Measurements from ENCODE around the gene ARHGAP23. TPM values are rescaled to one million over a fixed set of nuclear protein-coding genes. Genes with fewer than 3 reads are reported as not detected.

ARHGAP23 gene
- total RNA-seq, 3 donors from 2014 or later, result 13.8 to 25.2 (median 21.1) TPM

DNA sequence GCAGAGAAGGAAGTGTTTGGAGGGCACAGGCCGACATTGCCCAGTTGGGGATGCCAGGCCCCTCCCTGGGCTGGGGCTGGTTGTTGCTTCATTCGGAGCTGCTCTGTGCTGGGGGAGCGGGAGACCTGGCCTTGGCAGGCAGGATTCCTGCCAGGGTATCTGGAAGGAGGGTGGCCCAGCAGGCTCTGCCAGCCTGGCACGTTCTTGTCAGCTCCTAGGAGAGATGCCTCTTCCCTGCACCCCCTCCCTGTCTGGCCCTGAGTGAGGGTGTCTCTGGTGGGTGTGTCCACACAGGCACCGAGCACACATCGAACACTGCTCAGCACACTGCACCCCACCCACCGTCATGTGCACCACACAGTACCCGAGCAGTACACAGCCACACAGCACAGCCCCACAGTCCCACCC lies 35.2 kb downstream of the ARHGAP23 start:
- DNase-seq (ENCODE audit: low spot score in 2 of 2), result no peak
- Histone ChIP-seq H3K27me3 (no peaks in the 10 kb centered on the region), H3K9me3 (no peaks in the 10 kb centered on the region), H3K4me3 (no peak overlapping the region), H3K36me3 (no peaks in the 10 kb centered on the region), H3K27ac (peak overlapping the region; percentile 93 to 97), H3K4me1 (peaks cover 0 to 9% of the 10 kb centered on the region in 2 donors)
- intact Hi-C loops (cut with DNase I; ENCODE audit: low total_unique reads), result no loop called here
- TF ChIP-seq POLR2AphosphoS5 (IDR thresholded peaks at IDR 0.05) (no peak), POLR2A (IDR thresholded peaks at IDR 0.05) (no peak)
- TF ChIP-seq, protein P1, sequence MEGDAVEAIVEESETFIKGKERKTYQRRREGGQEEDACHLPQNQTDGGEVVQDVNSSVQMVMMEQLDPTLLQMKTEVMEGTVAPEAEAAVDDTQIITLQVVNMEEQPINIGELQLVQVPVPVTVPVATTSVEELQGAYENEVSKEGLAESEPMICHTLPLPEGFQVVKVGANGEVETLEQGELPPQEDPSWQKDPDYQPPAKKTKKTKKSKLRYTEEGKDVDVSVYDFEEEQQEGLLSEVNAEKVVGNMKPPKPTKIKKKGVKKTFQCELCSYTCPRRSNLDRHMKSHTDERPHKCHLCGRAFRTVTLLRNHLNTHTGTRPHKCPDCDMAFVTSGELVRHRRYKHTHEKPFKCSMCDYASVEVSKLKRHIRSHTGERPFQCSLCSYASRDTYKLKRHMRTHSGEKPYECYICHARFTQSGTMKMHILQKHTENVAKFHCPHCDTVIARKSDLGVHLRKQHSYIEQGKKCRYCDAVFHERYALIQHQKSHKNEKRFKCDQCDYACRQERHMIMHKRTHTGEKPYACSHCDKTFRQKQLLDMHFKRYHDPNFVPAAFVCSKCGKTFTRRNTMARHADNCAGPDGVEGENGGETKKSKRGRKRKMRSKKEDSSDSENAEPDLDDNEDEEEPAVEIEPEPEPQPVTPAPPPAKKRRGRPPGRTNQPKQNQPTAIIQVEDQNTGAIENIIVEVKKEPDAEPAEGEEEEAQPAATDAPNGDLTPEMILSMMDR (IDR thresholded peaks at IDR 0.05), result no peak

DNA sequence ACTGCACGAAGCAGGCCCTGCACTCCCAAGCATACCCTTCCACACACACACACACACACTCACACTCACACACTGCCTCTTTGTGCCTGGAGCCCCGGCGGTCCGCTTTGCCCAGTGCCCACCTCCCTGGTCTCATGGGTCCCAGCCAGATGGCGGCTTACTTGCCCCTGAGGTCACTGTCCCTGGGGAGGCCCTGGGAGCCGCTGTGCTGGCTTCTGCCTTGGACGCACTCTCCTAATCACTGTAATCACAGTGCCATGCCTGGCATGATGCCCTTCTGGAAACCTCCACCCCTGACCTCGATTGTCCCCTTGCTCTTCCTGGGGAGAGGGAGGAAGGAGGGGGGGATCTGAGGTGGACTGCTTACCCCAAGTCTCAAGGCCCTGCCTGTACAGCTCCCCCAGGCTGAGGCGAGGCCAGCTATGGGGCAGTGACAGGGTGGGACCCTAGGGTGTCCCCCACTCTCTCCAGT lies 36.0 kb downstream of the ARHGAP23 start:
- peak overlapping the region in 2 of 3 donors; percentile 55 to 70 for H3K4me3 ChIP-seq
- no peaks in the 10 kb centered on the region for H3K36me3 ChIP-seq
- H3K9me3 ChIP-seq, result no peaks in the 10 kb centered on the region
- no peak for DNase-seq (ENCODE audit: low spot score in 2 of 2)
- H3K4me1 ChIP-seq, result peaks cover 0 to 9% of the 10 kb centered on the region in 2 donors
- TF ChIP-seq POLR2AphosphoS5 (IDR thresholded peaks at IDR 0.05), result peak in 1 of 3 donors; percentile 7
- TF ChIP-seq, protein P1 (IDR thresholded peaks at IDR 0.05), result no peak
- intact Hi-C loops (cut with DNase I; ENCODE audit: low total_unique reads), result no loop called here
- no peaks in the 10 kb centered on the region for H3K27me3 ChIP-seq
- H3K27ac ChIP-seq, result peak overlapping the region; percentile 93 to 97

DNA sequence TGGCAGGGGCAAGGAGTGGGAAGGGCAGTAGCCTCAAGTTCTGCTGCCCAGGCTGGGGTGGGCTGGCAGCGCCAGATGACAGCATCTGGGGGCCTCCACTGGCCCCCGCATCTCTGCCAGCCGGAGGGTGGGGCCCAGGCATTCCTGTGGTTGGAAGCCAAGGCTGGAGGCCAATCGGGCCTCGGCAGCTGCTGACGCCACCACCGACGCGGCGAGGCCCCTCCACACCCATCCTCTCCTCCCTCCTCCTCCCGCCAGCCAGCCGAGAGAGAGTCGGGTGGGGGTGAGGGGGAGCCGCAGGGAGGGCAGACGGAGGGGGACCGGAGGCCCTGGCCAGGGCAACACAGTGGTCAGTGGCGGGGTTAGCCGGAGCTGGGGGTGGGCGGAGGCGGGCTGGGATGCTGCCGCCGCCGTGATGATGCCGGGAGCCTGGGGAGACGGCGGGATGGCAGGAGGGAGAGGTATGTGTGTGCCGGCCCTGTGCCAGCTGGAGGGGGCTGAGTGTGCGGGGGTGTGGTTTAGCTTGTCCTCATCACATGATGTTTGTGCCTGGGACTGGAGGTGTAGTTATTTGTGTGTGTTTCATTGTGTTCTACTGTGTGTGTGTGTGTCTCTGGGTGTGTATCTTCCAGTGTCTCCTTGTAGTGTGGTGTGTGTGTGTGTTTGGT lies 36.6 kb downstream of the ARHGAP23 start:
- TF ChIP-seq POLR2A (IDR thresholded peaks at IDR 0.05) (no peak), POLR2AphosphoS5 (IDR thresholded peaks at IDR 0.05) (peak in 2 of 3 donors; percentile 54 to 78)
- TF ChIP-seq, protein P1 (IDR thresholded peaks at IDR 0.05), result no peak
- Histone ChIP-seq H3K4me1 (peaks cover 0 to 9% of the 10 kb centered on the region in 2 donors), H3K9me3 (no peaks in the 10 kb centered on the region), H3K4me3 (peak overlapping the region; percentile 44 to 70 (median 55)), H3K27ac (peak overlapping the region; percentile 93 to 97), H3K36me3 (no peaks in the 10 kb centered on the region), H3K27me3 (no peaks in the 10 kb centered on the region)
- peak; percentile 69 to 88 for DNase-seq (ENCODE audit: low spot score in 2 of 2)
- intact Hi-C loops (cut with DNase I; ENCODE audit: low total_unique reads), result no loop called here

DNA sequence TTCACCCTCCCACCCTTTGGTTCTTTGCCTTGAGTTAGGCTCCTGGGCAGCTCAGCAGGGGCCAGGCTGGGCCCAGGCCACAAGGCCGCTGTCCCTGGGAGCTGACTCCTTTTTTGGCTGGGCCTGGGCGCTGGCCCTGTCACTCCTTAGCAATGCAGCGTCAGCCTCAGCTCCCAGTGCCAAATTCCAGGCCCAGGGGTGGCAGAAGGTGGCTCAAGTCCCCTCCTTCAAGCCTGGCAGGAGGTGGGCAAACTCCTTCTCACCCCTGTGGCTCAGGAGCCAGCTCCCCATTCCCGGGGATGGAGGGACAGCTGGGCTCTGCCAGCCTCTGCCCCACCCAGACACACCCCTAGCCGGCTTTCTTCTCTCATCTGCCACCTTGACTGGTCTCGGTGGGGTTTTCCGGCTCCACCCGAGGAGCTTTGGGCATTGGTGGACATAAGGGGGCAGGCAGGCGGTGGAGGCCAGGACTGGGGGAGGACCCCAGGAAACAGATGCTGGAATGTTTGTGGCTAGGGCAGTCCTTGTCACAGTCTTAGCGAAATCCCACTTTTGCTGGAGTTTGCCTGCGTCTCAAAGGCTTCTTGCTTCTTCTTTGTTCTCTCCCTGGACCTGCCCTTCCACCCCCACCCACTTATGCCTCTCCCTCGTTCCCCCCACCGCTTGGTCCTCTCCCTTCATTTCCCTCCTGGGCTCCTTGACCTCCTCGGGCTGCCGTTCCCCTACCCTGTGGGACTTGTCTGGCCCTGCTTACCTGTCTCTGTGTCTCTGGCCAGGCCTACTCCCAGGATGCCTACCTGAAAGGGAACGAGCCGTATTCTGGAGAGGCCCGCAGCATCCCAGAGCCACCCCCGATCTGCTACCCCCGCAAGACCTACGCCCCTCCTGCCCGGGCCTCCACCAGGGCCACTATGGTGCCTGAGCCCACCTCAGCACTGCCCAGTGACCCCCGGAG lies 37.4 kb downstream of the ARHGAP23 start:
- DNase-seq (ENCODE audit: low spot score in 2 of 2), result peak in 1 of 2 donors; percentile 84

More for the DNA sequence above, 37.4 kb downstream of the ARHGAP23 start:
- TF ChIP-seq, protein P1 (IDR thresholded peaks at IDR 0.05), result no peak
- TF ChIP-seq POLR2A (IDR thresholded peaks at IDR 0.05) (no peak), POLR2AphosphoS5 (IDR thresholded peaks at IDR 0.05) (no peak)
- Histone ChIP-seq H3K27ac (peak overlapping the region; percentile 93 to 97), H3K9me3 (no peaks in the 10 kb centered on the region), H3K4me3 (peak overlapping the region; percentile 44 to 70 (median 55)), H3K4me1 (peaks cover 0 to 9% of the 10 kb centered on the region in 2 donors), H3K36me3 (no peaks in the 10 kb centered on the region), H3K27me3 (no peaks in the 10 kb centered on the region)
- intact Hi-C loops (cut with DNase I; ENCODE audit: low total_unique reads), result loop anchor here (1.0 kb wide), 1 partner anchor 19 kb away; no protein-coding TSS in a partner anchor
